ENCODE measurements around the gene NDOR1. TPM values are rescaled to one million over a fixed set of nuclear protein-coding genes. Genes with fewer than 3 reads are reported as not detected.

NDOR1 gene
- polyA plus RNA-seq, 1 experiment = 7.1 TPM

DNA sequence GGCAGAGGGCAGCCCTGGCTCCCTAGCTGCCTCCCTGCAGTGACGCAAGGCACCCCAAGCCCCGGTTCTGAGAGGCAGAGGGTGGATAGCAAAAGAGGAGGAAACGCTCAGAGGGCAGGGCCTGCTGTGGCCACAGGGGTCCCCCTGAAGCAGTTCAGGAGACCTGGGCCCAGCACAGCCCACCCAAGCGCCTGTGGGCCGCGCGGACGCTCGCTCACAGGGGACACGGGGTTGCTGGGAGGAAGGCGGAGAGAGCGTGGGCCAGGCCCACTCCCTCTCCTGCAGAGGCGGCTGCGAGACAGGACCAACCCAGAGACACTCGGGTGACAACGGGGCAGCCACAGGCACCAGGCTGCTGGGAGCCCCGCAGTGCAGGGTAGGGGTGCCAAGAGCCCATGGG is 25.7 kb upstream of the NDOR1 start:
- POLR2A ChIA-PET = interaction anchor here (0.6 kb wide), 1 partner anchor 9 kb away, joined by 3 read pairs; no protein-coding TSS in a partner anchor
- Histone ChIP-seq H3K4me3 (ENCODE audit: low read depth, low read length) (no peak overlapping the region), H3K36me3 (ENCODE audit: control insufficient read depth, insufficient read depth, low read length) (peaks cover 32% of the 10 kb centered on the region), H3K27me3 (ENCODE audit: control insufficient read depth, insufficient read depth, low read length) (no peaks in the 10 kb centered on the region)
- CTCF ChIA-PET = no interaction called here
- TF ChIP-seq, protein P1, sequence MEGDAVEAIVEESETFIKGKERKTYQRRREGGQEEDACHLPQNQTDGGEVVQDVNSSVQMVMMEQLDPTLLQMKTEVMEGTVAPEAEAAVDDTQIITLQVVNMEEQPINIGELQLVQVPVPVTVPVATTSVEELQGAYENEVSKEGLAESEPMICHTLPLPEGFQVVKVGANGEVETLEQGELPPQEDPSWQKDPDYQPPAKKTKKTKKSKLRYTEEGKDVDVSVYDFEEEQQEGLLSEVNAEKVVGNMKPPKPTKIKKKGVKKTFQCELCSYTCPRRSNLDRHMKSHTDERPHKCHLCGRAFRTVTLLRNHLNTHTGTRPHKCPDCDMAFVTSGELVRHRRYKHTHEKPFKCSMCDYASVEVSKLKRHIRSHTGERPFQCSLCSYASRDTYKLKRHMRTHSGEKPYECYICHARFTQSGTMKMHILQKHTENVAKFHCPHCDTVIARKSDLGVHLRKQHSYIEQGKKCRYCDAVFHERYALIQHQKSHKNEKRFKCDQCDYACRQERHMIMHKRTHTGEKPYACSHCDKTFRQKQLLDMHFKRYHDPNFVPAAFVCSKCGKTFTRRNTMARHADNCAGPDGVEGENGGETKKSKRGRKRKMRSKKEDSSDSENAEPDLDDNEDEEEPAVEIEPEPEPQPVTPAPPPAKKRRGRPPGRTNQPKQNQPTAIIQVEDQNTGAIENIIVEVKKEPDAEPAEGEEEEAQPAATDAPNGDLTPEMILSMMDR (IDR thresholded peaks at IDR 0.05; ENCODE audit: insufficient read depth, low read depth, low read length) = no peak
- no peak for DNase-seq (ENCODE audit: low read depth)

DNA sequence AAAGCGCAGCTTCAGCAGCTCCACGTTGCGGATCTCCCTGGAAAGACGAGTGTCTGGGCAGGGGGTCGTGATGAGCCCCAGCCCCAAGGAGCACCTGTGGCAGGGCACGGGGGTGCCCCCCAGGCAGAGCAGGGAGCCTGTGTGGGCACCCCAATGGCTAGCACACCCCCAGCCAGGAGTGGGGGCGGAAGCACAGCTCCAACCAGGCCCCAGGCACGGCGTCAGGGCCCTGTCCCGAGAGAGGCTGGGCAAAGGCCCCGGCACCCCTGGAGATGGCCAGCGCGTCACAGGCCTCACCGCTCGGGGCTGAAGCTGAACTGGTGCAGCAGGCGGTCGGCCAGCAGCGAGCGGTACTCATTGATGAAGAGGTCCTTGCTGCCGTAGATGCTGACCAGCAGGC is 25.0 kb upstream of the NDOR1 start:
- Histone ChIP-seq H3K27me3 (ENCODE audit: control insufficient read depth, insufficient read depth, low read length) (no peaks in the 10 kb centered on the region), H3K36me3 (ENCODE audit: control insufficient read depth, insufficient read depth, low read length) (peaks cover 35% of the 10 kb centered on the region), H3K4me3 (ENCODE audit: low read depth, low read length) (no peak overlapping the region)
- ChIA-PET CTCF (interaction anchor here (1.1 kb wide), 1 partner anchor 47 kb away, joined by 4 read pairs; the partner anchor contains the start of gene RNF224), POLR2A (interaction anchor here (0.6 kb wide), 1 partner anchor 10 kb away, joined by 3 read pairs; no protein-coding TSS in a partner anchor)
- TF ChIP-seq, protein P1 (IDR thresholded peaks at IDR 0.05; ENCODE audit: insufficient read depth, low read depth, low read length) = no peak
- no peak for DNase-seq (ENCODE audit: low read depth)

DNA sequence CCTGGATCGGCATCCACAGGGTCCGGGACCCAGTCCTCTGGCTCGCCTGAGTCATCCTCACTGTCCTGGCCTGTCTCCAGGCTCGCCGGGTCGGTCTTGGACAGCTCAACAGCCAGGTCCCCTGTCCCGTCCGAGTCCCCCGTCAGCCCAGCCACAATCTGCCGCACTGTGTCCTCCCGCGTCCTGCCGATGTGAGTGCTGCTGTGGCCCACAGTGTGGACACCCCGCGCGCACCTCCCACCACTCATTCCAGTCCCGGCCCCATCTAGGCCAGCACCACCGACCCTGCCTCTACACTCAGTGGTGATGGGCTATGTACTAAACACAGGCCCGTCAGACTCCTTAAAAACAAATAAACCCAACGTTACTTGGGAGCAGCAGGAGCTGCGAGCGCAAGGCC is 23.8 kb upstream of the NDOR1 start:
- Histone ChIP-seq H3K27me3 (ENCODE audit: control insufficient read depth, insufficient read depth, low read length) (no peaks in the 10 kb centered on the region), H3K36me3 (ENCODE audit: control insufficient read depth, insufficient read depth, low read length) (peaks cover 36% of the 10 kb centered on the region), H3K4me3 (ENCODE audit: low read depth, low read length) (no peak overlapping the region)
- ChIA-PET POLR2A (no interaction called here), CTCF (interaction anchor here (1.1 kb wide), 1 partner anchor 45 kb away, joined by 4 read pairs; the partner anchor contains the start of gene RNF224)
- no peak for DNase-seq (ENCODE audit: low read depth)
- TF ChIP-seq, protein P1 (IDR thresholded peaks at IDR 0.05; ENCODE audit: insufficient read depth, low read depth, low read length) = no peak

DNA sequence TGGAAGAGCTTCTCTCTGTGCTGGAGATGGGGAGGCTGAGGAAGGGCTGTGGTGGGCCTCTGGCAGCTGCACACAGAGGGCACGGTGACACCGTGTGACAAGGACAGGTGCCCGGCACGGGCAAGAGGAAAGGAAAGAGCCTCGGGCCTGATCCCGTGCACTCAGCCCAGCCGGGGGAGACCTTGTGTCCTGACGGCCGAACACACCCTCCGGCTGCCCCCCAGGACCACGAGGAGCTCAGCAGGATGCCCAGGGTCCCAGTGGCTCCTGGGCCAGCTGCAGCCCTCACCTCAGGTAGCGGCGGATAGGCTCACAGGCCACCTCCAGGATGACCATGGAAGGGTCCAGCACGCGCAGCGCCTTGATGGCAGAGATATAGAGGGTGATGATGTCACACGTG is 22.7 kb upstream of the NDOR1 start:
- Histone ChIP-seq H3K27me3 (ENCODE audit: control insufficient read depth, insufficient read depth, low read length) (no peaks in the 10 kb centered on the region), H3K4me3 (ENCODE audit: low read depth, low read length) (no peak overlapping the region), H3K36me3 (ENCODE audit: control insufficient read depth, insufficient read depth, low read length) (peaks cover 38% of the 10 kb centered on the region)
- ChIA-PET CTCF (interaction anchor here (0.5 kb wide), 1 partner anchor 394 kb away, joined by 3 read pairs; no protein-coding TSS in a partner anchor), POLR2A (no interaction called here)
- no peak for DNase-seq (ENCODE audit: low read depth)
- TF ChIP-seq, protein P1 (IDR thresholded peaks at IDR 0.05; ENCODE audit: insufficient read depth, low read depth, low read length) = no peak

DNA sequence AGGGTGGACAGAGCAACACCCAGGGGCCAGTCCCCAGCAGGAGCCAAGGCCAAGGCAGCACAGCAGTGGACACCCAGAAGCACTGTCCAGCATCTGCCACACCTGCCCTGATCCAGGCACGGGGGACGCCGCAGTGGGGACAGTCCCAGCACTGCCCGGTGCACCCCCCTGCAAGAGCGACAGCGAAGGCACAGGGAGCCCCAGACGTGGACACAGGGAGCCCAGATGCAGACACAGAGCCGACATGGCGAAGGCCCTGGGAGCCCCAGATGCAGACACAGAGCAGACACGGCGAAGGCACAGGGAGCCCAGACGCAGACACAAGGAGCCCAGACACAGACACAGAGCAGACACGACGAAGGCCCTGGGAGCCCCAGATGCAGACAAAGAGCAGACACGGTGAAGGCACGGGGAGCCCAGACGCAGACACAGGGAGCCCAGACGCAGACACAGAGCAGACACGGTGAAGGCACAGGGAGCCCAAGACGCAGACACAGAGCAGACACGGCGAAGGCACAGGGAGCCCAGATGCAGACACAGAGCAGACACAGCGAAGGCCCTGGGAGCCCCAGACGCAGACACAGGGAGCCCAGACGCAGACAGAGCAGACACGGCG is 21.4 kb upstream of the NDOR1 start:
- peaks cover 33% of the 10 kb centered on the region for H3K36me3 ChIP-seq (ENCODE audit: control insufficient read depth, insufficient read depth, low read length)
- no peaks in the 10 kb centered on the region for H3K27me3 ChIP-seq (ENCODE audit: control insufficient read depth, insufficient read depth, low read length)
- H3K4me3 ChIP-seq (ENCODE audit: low read depth, low read length) = no peak overlapping the region
- ChIA-PET POLR2A (interaction anchor here (0.5 kb wide), 1 partner anchor 39 kb away, joined by 6 read pairs; no protein-coding TSS in a partner anchor), CTCF (interaction anchor here (1.4 kb wide), 1 partner anchor 8 kb away, joined by 3 read pairs; no protein-coding TSS in a partner anchor)
- DNase-seq (ENCODE audit: low read depth) = no peak
- TF ChIP-seq, protein P1 (IDR thresholded peaks at IDR 0.05; ENCODE audit: insufficient read depth, low read depth, low read length) = no peak
